Mesenchymal stem cell (in vitro differentiated cells and primary cell): ENCODE data around the gene RHOJ.

Experiments used
- DNase-seq: peaks from one replicate; pipeline ENCODE4 v3.0.0-alpha.2; 2013
- H2AFZ ChIP-seq: one replicate; pipeline ENCODE4 v1.6.1; 2013; ENCODE audit warnings: low read depth, mild to moderate bottlenecking, control low read depth, inconsistent platforms, low read length, moderate library complexity
- H2AK5ac ChIP-seq: 2 replicates; pipeline ENCODE4 v1.6.1; 2013; ENCODE audit warnings: low read length, moderate library complexity, mild to moderate bottlenecking, inconsistent platforms; ENCODE audit not compliant: severe bottlenecking
- H2BK120ac ChIP-seq: one replicate; pipeline ENCODE4 v1.6.1; 2013; ENCODE audit warnings: low read depth, mild to moderate bottlenecking, inconsistent platforms, low read length, moderate library complexity
- H2BK12ac ChIP-seq, 2 experiments: one replicate each; pipeline ENCODE4 v1.6.1; 2013; ENCODE audit warnings: inconsistent platforms in 2 of 2, low read length in 2 of 2, mild to moderate bottlenecking in 2 of 2, moderate library complexity in 2 of 2, control low read depth in 1 of 2
- H2BK15ac ChIP-seq: one replicate; pipeline ENCODE4 v1.6.1; 2013; ENCODE audit warnings: mild to moderate bottlenecking, low read depth, inconsistent platforms; ENCODE audit not compliant: poor library complexity, severe bottlenecking
- H2BK5ac ChIP-seq: 2 replicates; pipeline ENCODE4 v1.6.1; 2013; ENCODE audit warnings: low read depth, mild to moderate bottlenecking, low read length, control low read depth, inconsistent platforms; ENCODE audit not compliant: poor library complexity, severe bottlenecking
- H3K14ac ChIP-seq, 2 experiments: one replicate each; pipeline ENCODE4 v1.6.1; 2013; ENCODE audit warnings: inconsistent platforms in 2 of 2, low read length in 2 of 2, control low read depth in 1 of 2, mild to moderate bottlenecking in 1 of 2, moderate library complexity in 1 of 2
- H3K18ac ChIP-seq, 2 experiments: one replicate each; pipeline ENCODE4 v1.6.1; 2013; ENCODE audit warnings: inconsistent platforms in 2 of 2, low read length in 2 of 2, control low read depth in 1 of 2, low read depth in 1 of 2, mild to moderate bottlenecking in 1 of 2
- H3K23ac ChIP-seq, 2 experiments: one replicate each; pipeline ENCODE4 v1.6.1; 2013; ENCODE audit warnings: inconsistent platforms in 2 of 2, low read length in 2 of 2, mild to moderate bottlenecking in 2 of 2, moderate library complexity in 2 of 2, control low read depth in 1 of 2
- H3K27ac ChIP-seq: 2 replicates; pipeline ENCODE4 v1.5.1; 2013; ENCODE audit warnings: mild to moderate bottlenecking, moderate library complexity, low read length, control low read depth, inconsistent platforms; ENCODE audit not compliant: poor library complexity, severe bottlenecking
- H3K27me3 ChIP-seq, 2 experiments: 2 replicates each; pipeline versions ENCODE4 v1.6.1 to v1.7.0; 2013; ENCODE audit warnings: low read length in 2 of 2, mild to moderate bottlenecking in 2 of 2, moderate library complexity in 2 of 2, control low read depth in 1 of 2, inconsistent platforms in 1 of 2; ENCODE audit not compliant: control insufficient read depth in 1 of 2, insufficient read depth in 1 of 2
- H3K36me3 ChIP-seq, 2 experiments: 2 replicates each; pipeline versions ENCODE4 v1.6.1 to v1.7.0; 2013; ENCODE audit warnings: low read length in 2 of 2, control low read depth in 1 of 2, inconsistent platforms in 1 of 2, low read depth in 1 of 2, mild to moderate bottlenecking in 1 of 2; ENCODE audit not compliant: insufficient read depth in 2 of 2, control insufficient read depth in 1 of 2
- H3K4ac ChIP-seq, 2 experiments: one replicate each; pipeline ENCODE4 v1.6.1; 2013; ENCODE audit warnings: inconsistent platforms in 2 of 2, low read length in 2 of 2, mild to moderate bottlenecking in 2 of 2, moderate library complexity in 2 of 2, control low read depth in 1 of 2, low read depth in 1 of 2
- H3K4me1 ChIP-seq: 2 replicates; pipeline ENCODE4 v1.6.1; 2013; ENCODE audit warnings: low read depth, low read length, control low read depth; ENCODE audit not compliant: control insufficient read depth, insufficient read depth
- H3K4me2 ChIP-seq: 2 replicates; pipeline ENCODE4 v1.6.1; 2013; ENCODE audit warnings: low read length, mild to moderate bottlenecking, inconsistent platforms; ENCODE audit not compliant: poor library complexity, severe bottlenecking
- H3K4me3 ChIP-seq, 2 experiments: 2 replicates each; pipeline versions ENCODE4 v1.5.1 to v1.7.0; 2013; ENCODE audit warnings: low read length in 2 of 2, mild to moderate bottlenecking in 2 of 2, control low read depth in 1 of 2, low read depth in 1 of 2; ENCODE audit not compliant: insufficient read depth in 1 of 2
- H3K79me1 ChIP-seq: replicated peaks from 2 replicates; pipeline ENCODE4 v1.6.1; 2013; ENCODE audit warnings: mild to moderate bottlenecking, control low read depth, low read length, inconsistent platforms; ENCODE audit not compliant: poor library complexity, severe bottlenecking
- H3K9ac ChIP-seq: 2 replicates; pipeline ENCODE4 v1.7.0; 2013; ENCODE audit warnings: mild to moderate bottlenecking, low read length, moderate library complexity
- H3K9me3 ChIP-seq: 2 replicates; pipeline ENCODE4 v1.7.0; 2013; ENCODE audit warnings: mild to moderate bottlenecking, low read length; ENCODE audit not compliant: control insufficient read depth
- H4K8ac ChIP-seq: one replicate; pipeline ENCODE4 v1.6.1; 2013; ENCODE audit warnings: inconsistent platforms, mild to moderate bottlenecking, low read length, moderate library complexity
- H4K91ac ChIP-seq: one replicate; pipeline ENCODE4 v1.6.1; 2013; ENCODE audit warnings: mild to moderate bottlenecking, low read length, inconsistent platforms
- WGBS: methylation state at CpG from one replicate; pipeline ENCODE4 v1.1.7; 2013; ENCODE audit warnings: mixed read lengths; 5-methylcytosine and 5-hydroxymethylcytosine counted together

Gene RHOJ

GRCh38 chr14:63210812-63211211 is 6.6 kb downstream of the RHOJ start:
- H3K4ac ChIP-seq, result no peak overlapping the region
- 0% methylated on average over 1 of the region's 1 CpG for WGBS
- H3K18ac ChIP-seq, result no peak overlapping the region
- no peaks in the 10 kb centered on the region for H3K27me3 ChIP-seq
- no peak overlapping the region for H3K9ac ChIP-seq
- H4K8ac ChIP-seq, result no peak overlapping the region
- H4K91ac ChIP-seq, result no peak overlapping the region
- no peak overlapping the region for H3K27ac ChIP-seq
- no peak overlapping the region for H2AK5ac ChIP-seq
- peaks cover 3% of the 10 kb centered on the region for H3K4me1 ChIP-seq
- no peak overlapping the region for H2BK5ac ChIP-seq
- no peak overlapping the region for H2BK15ac ChIP-seq
- no peak overlapping the region for H3K4me2 ChIP-seq
- H3K36me3 ChIP-seq, result peaks cover 3 to 31% of the 10 kb centered on the region in 2 experiments
- H3K23ac ChIP-seq, result no peak overlapping the region
- no peak overlapping the region for H3K14ac ChIP-seq
- no peak overlapping the region for H2BK12ac ChIP-seq
- no peak for DNase-seq
- no peak overlapping the region for H3K4me3 ChIP-seq
- no peaks in the 10 kb centered on the region for H3K9me3 ChIP-seq
- no peak overlapping the region for H2BK120ac ChIP-seq
- peaks cover 25% of the 10 kb centered on the region for H3K79me1 ChIP-seq
- H2AFZ ChIP-seq, result no peak overlapping the region

DNA sequence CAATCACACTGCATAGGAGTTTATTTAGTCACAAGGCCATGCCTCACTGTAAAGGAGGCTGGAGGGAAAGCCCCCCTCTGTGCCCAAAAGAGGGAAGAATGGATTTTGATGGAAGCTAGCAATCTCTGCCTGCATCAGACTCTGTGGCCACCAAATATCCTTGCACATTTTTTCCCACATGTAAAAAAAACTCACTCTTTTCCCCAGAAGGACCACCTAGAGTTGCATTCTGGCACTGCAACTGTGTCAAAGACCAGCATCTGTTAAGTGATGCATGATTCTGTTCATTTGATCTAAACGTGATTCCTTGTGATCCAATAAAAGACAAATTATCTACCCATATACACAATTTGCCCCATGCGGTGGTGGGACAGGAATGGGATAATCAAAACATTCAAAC is 8.0 kb downstream of the RHOJ start:
- H3K23ac ChIP-seq, result no peak overlapping the region
- H2BK120ac ChIP-seq, result no peak overlapping the region
- no peak overlapping the region for H3K27ac ChIP-seq
- no peak overlapping the region for H2BK12ac ChIP-seq
- H3K4me2 ChIP-seq, result no peak overlapping the region
- H3K36me3 ChIP-seq, result peaks cover 3 to 31% of the 10 kb centered on the region in 2 experiments
- no peak overlapping the region for H4K91ac ChIP-seq
- peaks cover 25% of the 10 kb centered on the region for H3K79me1 ChIP-seq
- H3K14ac ChIP-seq, result no peak overlapping the region
- no peak overlapping the region for H2BK15ac ChIP-seq
- no peaks in the 10 kb centered on the region for H3K27me3 ChIP-seq
- no peak for DNase-seq
- no peak overlapping the region for H3K4me3 ChIP-seq
- H4K8ac ChIP-seq, result no peak overlapping the region
- no peaks in the 10 kb centered on the region for H3K9me3 ChIP-seq
- no peak overlapping the region for H3K18ac ChIP-seq
- no peak overlapping the region for H2AFZ ChIP-seq
- H3K9ac ChIP-seq, result no peak overlapping the region
- H2BK5ac ChIP-seq, result no peak overlapping the region
- H3K4me1 ChIP-seq, result no peaks in the 10 kb centered on the region
- no peak overlapping the region for H3K4ac ChIP-seq
- no CpG with 5 or more reads among the region's 2 CpGs for WGBS
- no peak overlapping the region for H2AK5ac ChIP-seq

DNA sequence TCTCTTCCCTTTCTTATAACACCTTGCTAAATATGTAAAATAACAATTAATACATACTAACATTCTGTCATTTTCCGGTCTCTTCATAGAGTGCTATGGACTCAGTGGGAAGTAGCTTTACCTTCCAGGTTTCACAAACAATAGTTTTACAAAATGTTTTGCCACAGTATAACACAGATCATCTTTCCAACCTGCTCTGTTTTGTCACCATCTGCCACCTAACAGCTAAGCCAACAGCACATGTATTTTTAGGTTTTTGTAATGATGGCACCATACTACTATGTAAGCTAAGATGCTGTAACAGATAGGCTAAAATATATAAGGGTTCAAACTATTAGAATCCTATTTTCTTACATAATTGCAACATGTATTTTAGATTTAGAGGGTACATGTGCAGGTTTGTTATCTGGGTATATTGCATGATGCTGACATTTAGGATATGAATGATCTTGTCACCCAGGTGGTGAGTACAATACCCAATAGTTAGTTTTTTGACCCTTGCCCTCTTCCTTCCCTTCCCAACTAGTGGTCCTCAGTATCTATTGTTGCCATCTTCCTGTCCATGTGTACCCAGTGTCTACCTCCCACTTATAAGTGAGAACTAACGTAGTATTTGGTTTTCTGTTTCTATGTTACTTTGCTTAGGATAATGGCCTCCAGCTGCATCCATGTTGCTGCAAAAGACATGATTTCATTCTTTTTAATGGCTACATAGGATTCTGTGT is 8.7 kb downstream of the RHOJ start:
- H3K4me3 ChIP-seq, result no peak overlapping the region
- no peak overlapping the region for H3K18ac ChIP-seq
- no peak overlapping the region for H2BK120ac ChIP-seq
- no peak overlapping the region for H3K14ac ChIP-seq
- no peak overlapping the region for H2BK15ac ChIP-seq
- H3K4me2 ChIP-seq, result no peak overlapping the region
- no peaks in the 10 kb centered on the region for H3K4me1 ChIP-seq
- H2BK5ac ChIP-seq, result no peak overlapping the region
- H3K27me3 ChIP-seq, result no peaks in the 10 kb centered on the region
- H3K23ac ChIP-seq, result no peak overlapping the region
- no peaks in the 10 kb centered on the region for H3K9me3 ChIP-seq
- no peak overlapping the region for H3K4ac ChIP-seq
- 95% methylated on average over 1 of the region's 2 CpGs for WGBS
- no peak overlapping the region for H2AK5ac ChIP-seq
- H4K91ac ChIP-seq, result no peak overlapping the region
- H3K36me3 ChIP-seq, result peaks cover 3 to 31% of the 10 kb centered on the region in 2 experiments
- H3K27ac ChIP-seq, result no peak overlapping the region
- H3K9ac ChIP-seq, result no peak overlapping the region
- H3K79me1 ChIP-seq, result peaks cover 23% of the 10 kb centered on the region
- H4K8ac ChIP-seq, result no peak overlapping the region
- no peak for DNase-seq
- no peak overlapping the region for H2BK12ac ChIP-seq
- no peak overlapping the region for H2AFZ ChIP-seq

- 91% methylated on average over 3 of the region's 5 CpGs for WGBS
- Histone ChIP-seq H3K23ac (peak overlapping the region in 1 of 2 experiments; percentile 14), H2AFZ (no peak overlapping the region)
These were observed 10.4 kb downstream of the RHOJ start for GRCh38 chr14:63214417-63215196.

More at GRCh38 chr14:63214417-63215196, 10.4 kb downstream of the RHOJ start:
- no peaks in the 10 kb centered on the region for H3K4me1 ChIP-seq
- H3K27ac ChIP-seq, result no peak overlapping the region
- H2BK5ac ChIP-seq, result no peak overlapping the region
- peaks cover 3 to 28% of the 10 kb centered on the region in 2 experiments for H3K36me3 ChIP-seq
- no peak overlapping the region for H4K8ac ChIP-seq
- H3K27me3 ChIP-seq, result no peaks in the 10 kb centered on the region
- H2AK5ac ChIP-seq, result no peak overlapping the region
- H3K4ac ChIP-seq, result no peak overlapping the region
- H3K4me3 ChIP-seq, result no peak overlapping the region
- DNase-seq, result no peak
- no peak overlapping the region for H2BK15ac ChIP-seq
- no peak overlapping the region for H3K18ac ChIP-seq
- H3K9ac ChIP-seq, result no peak overlapping the region
- no peak overlapping the region for H2BK120ac ChIP-seq
- H3K14ac ChIP-seq, result no peak overlapping the region
- H2BK12ac ChIP-seq, result peak overlapping the region in 1 of 2 experiments; percentile 23
- H3K4me2 ChIP-seq, result no peak overlapping the region
- H3K79me1 ChIP-seq, result peaks cover 18% of the 10 kb centered on the region
- no peak overlapping the region for H4K91ac ChIP-seq
- no peaks in the 10 kb centered on the region for H3K9me3 ChIP-seq
